OCI-LY1 (cell line): ENCODE data around the gene HIRIP3.

ENCODE experiments used
- H2AFZ ChIP-seq: fragments of 200-600 bp; sonication (generic), shearing (Covaris generic); 2 replicates; pipeline ENCODE4 v1.6.0; 2014; ENCODE audit warnings: antibody characterized with exemption, mild to moderate bottlenecking, low read length
- H3F3A ChIP-seq: fragments of 200-600 bp; sonication (generic), shearing (Covaris generic); 2 replicates; pipeline ENCODE4 v1.6.0; 2014; ENCODE audit warnings: mild to moderate bottlenecking, antibody characterized with exemption, low read length, moderate library complexity; ENCODE audit not compliant: insufficient read depth
- H3K27ac ChIP-seq: fragments of 200-600 bp; sonication (generic); 2 replicates; pipeline ENCODE4 v1.5.1; 2014; ENCODE audit warnings: low read length, mixed run types, mild to moderate bottlenecking, low read depth; ENCODE audit not compliant: poor library complexity, severe bottlenecking
- H3K27me3 ChIP-seq: fragments of 200-600 bp; sonication (generic); 2 replicates; pipeline ENCODE4 v1.6.0; 2014; ENCODE audit warnings: antibody characterized with exemption, mild to moderate bottlenecking, low read length, moderate library complexity; ENCODE audit not compliant: insufficient read depth
- H3K36me3 ChIP-seq: fragments of 200-600 bp; sonication (generic); 2 replicates; pipeline ENCODE4 v1.6.1; 2014; ENCODE audit warnings: mild to moderate bottlenecking, antibody characterized with exemption, low read length, moderate library complexity, mixed read lengths; ENCODE audit not compliant: insufficient read depth
- H3K4me1 ChIP-seq: fragments of 200-600 bp; sonication (generic); 2 replicates; pipeline ENCODE4 v1.5.1; 2014; ENCODE audit warnings: mild to moderate bottlenecking, low read length, moderate library complexity; ENCODE audit not compliant: insufficient read depth, severe bottlenecking
- H3K4me2 ChIP-seq: fragments of 200-600 bp; sonication (generic), shearing (Covaris generic); 2 replicates; pipeline ENCODE4 v1.6.1; 2014; ENCODE audit warnings: low read length
- H3K4me3 ChIP-seq: fragments of 200-600 bp; sonication (generic); 2 replicates; pipeline ENCODE4 v1.5.1; 2014; ENCODE audit warnings: low read length, low read depth, mild to moderate bottlenecking, mixed read lengths; ENCODE audit not compliant: poor library complexity, severe bottlenecking
- H3K79me2 ChIP-seq: fragments of 200-600 bp; shearing (Covaris generic); 2 replicates; pipeline ENCODE4 v1.6.1; 2016; ENCODE audit warnings: mixed run types, low read length, mixed read lengths; ENCODE audit not compliant: insufficient read depth
- H3K9ac ChIP-seq: fragments of 200-600 bp; sonication (generic), shearing (Covaris generic); 2 replicates; pipeline ENCODE4 v1.6.1; 2014; ENCODE audit warnings: mild to moderate bottlenecking, low read length, mixed read lengths
- H3K9me2 ChIP-seq: fragments of 200-600 bp; sonication (generic), shearing (Covaris generic); 2 replicates; pipeline ENCODE4 v1.6.1; 2014; ENCODE audit warnings: low read depth, mild to moderate bottlenecking, low read length, mixed read lengths
- H3K9me3 ChIP-seq: fragments of 200-600 bp; shearing (Covaris generic); 2 replicates; pipeline ENCODE4 v1.6.1; 2014; ENCODE audit warnings: low read length, mixed read lengths
- H4K20me1 ChIP-seq: fragments of 200-600 bp; sonication (generic), shearing (Covaris generic); 2 replicates; pipeline ENCODE4 v1.6.0; 2016; ENCODE audit warnings: mild to moderate bottlenecking, low read length; ENCODE audit not compliant: insufficient read depth
- CTCF ChIP-seq: fragments of 200-600 bp; sonication (generic), shearing (Covaris generic); IDR thresholded peaks from 2 replicates; pipeline ENCODE4 v1.5.1; 2017; ENCODE audit warnings: mild to moderate bottlenecking, antibody characterized with exemption, low read length, moderate library complexity, mixed read lengths
- EZH2 ChIP-seq: fragments of 200-600 bp; sonication (generic), shearing (Covaris generic); IDR thresholded peaks from 2 replicates; pipeline ENCODE4 v1.8.0; 2017; ENCODE audit warnings: borderline replicate concordance, mixed run types, mild to moderate bottlenecking, antibody characterized with exemption, low read length, moderate library complexity, mixed read lengths

Gene HIRIP3

GRCh38 chr16:30004424-30004776 is 9.0 kb upstream of the HIRIP3 start:
- no peak overlapping the region for H2AFZ ChIP-seq
- H3F3A ChIP-seq, result no peaks in the 10 kb centered on the region
- no peaks in the 10 kb centered on the region; the same call in none of the 2 replicates for H3K27me3 ChIP-seq
- peaks cover 30% of the 10 kb centered on the region for H3K36me3 ChIP-seq
- no peak overlapping the region for H3K27ac ChIP-seq
- H3K4me3 ChIP-seq, result no peak overlapping the region
- TF ChIP-seq EZH2 (no peak), CTCF (no peak)
- H3K4me1 ChIP-seq, result no peaks in the 10 kb centered on the region
- H4K20me1 ChIP-seq, result no peaks in the 10 kb centered on the region
- H3K4me2 ChIP-seq, result no peak overlapping the region
- no peak overlapping the region for H3K9ac ChIP-seq
- H3K9me3 ChIP-seq, result no peaks in the 10 kb centered on the region
- no peaks in the 10 kb centered on the region for H3K79me2 ChIP-seq
- no peaks in the 10 kb centered on the region for H3K9me2 ChIP-seq

- TF ChIP-seq EZH2, result no peak
- no peak for TF ChIP-seq CTCF
- Histone ChIP-seq H3K27me3 (no peaks in the 10 kb centered on the region; the same call in 1 of the 2 replicates), H3F3A (no peaks in the 10 kb centered on the region), H2AFZ (no peak overlapping the region), H3K9ac (no peak overlapping the region), H4K20me1 (no peaks in the 10 kb centered on the region), H3K79me2 (no peaks in the 10 kb centered on the region), H3K4me3 (no peak overlapping the region), H3K36me3 (peaks cover 32% of the 10 kb centered on the region), H3K4me1 (no peaks in the 10 kb centered on the region), H3K9me3 (no peaks in the 10 kb centered on the region), H3K27ac (no peak overlapping the region), H3K9me2 (no peaks in the 10 kb centered on the region), H3K4me2 (no peak overlapping the region)
These were observed 8.4 kb upstream of the HIRIP3 start for GRCh38 chr16:30003670-30004423.

- H3K9me3 ChIP-seq, result no peaks in the 10 kb centered on the region
- H3K9me2 ChIP-seq, result no peaks in the 10 kb centered on the region
- H3K4me2 ChIP-seq, result no peak overlapping the region
- peaks cover 38% of the 10 kb centered on the region for H3K36me3 ChIP-seq
- no peak overlapping the region for H3K4me3 ChIP-seq
- no peaks in the 10 kb centered on the region for H4K20me1 ChIP-seq
- no peaks in the 10 kb centered on the region for H3K4me1 ChIP-seq
- no peaks in the 10 kb centered on the region for H3K27me3 ChIP-seq
- no peak overlapping the region for H3K9ac ChIP-seq
- no peak for TF ChIP-seq CTCF
- no peak for TF ChIP-seq EZH2
- no peak overlapping the region for H2AFZ ChIP-seq
- H3K27ac ChIP-seq, result no peak overlapping the region
- H3F3A ChIP-seq, result no peaks in the 10 kb centered on the region
- no peaks in the 10 kb centered on the region for H3K79me2 ChIP-seq
These were observed 7.4 kb upstream of the HIRIP3 start for GRCh38 chr16:30002614-30003346.
